ENCODE results near the gene ZNF444. TPM values are rescaled to one million over a fixed set of nuclear protein-coding genes. Genes with fewer than 3 reads are reported as not detected.

ZNF444 gene
- total and polyA plus RNA-seq, 9 of the 15 experiments (the other 6 are each of a cell fraction or from before 2014, with no cell fraction given), result 0.39 to 40.0 (median 6.9) TPM

- TF ChIP-seq ZNF764 (CRISPR knock-in tag; IDR thresholded peaks at IDR 0.05; ENCODE audit: low read depth) (no peak), U2AF2 (optimal IDR thresholded peaks at IDR 0.05; ENCODE audit: low read depth, low read length) (no peak), PRDM10 (IDR thresholded peaks at IDR 0.05; ENCODE audit: partially characterized antibody) (peak; percentile 19), KDM1A (IDR thresholded peaks at IDR 0.05) (peak in 1 of 2 experiments; percentile 20; a peak in 1 of 4 replicates)
These were observed 7.0 kb upstream of the ZNF444 start (continued) for GRCh38 chr19:56133858-56134653.

- Histone ChIP-seq H2AFZ (ENCODE audit: low read depth, low read length) (no peak overlapping the region; the same call in 1 of the 2 replicates), H3K9me1 (ENCODE audit: control insufficient read depth, insufficient read depth, low read length) (no peaks in the 10 kb centered on the region), H3K36me3 (ENCODE audit: control insufficient read depth, insufficient read depth, low read length) (no peaks in the 10 kb centered on the region), H3K9me3 (replicated peaks; ENCODE audit: control insufficient read depth, insufficient read depth, low read depth, low read length) (no peaks in the 10 kb centered on the region), H4K20me1 (replicated peaks; ENCODE audit: control insufficient read depth, insufficient read depth, low read length) (no peaks in the 10 kb centered on the region), H3K4me3 (no peak overlapping the region), H3K27ac (ENCODE audit: extremely low read depth, low read depth, low read length) (no peak overlapping the region), H3K27me3 (ENCODE audit: control insufficient read depth in 2 of 2, insufficient read depth in 2 of 2, low read length in 2 of 2) (no peaks in the 10 kb centered on the region), H3K4me2 (ENCODE audit: insufficient read depth, low read length) (no peak overlapping the region), H3K9ac (ENCODE audit: insufficient read depth in 1 of 2, low read depth in 2 of 2, low read length in 2 of 2) (no peak overlapping the region; a peak in 1 of 4 replicates), H3K79me2 (ENCODE audit: control insufficient read depth, insufficient read depth, low read length) (peaks cover under 1% of the 10 kb centered on the region; the same call in 2 of the 3 replicates), H3K4me1 (replicated peaks in 1 of 2; ENCODE audit: control insufficient read depth in 2 of 2, insufficient read depth in 2 of 2, low read length in 2 of 2) (peaks cover 4 to 8% of the 10 kb centered on the region in 2 experiments; a peak in 4 of 5 replicates)
- ChIA-PET POLR2A (interaction anchor here (0.6 to 1.3 kb wide), 2 partner anchors 9 to 23 kb away, joined by 3 to 5 read pairs; no protein-coding TSS in a partner anchor), CTCF (ENCODE audit: low intra/inter-chr PET ratio) (no interaction called here)
- no peak for FAIRE-seq
- TF ChIP-seq BRCA1 (IDR thresholded peaks at IDR 0.05) (no peak), BRCA1 (CRISPR knock-in tag; IDR thresholded peaks at IDR 0.05) (no peak), MEIS2 (IDR thresholded peaks at IDR 0.05; ENCODE audit: partially characterized antibody) (peak; percentile 6)
- no peak for DNase-seq (ENCODE audit: extremely low read depth in 1 of 4, low spot score in 3 of 4)
- in situ Hi-C loops (cut with MboI) (loop anchor here (25.0 kb wide), 1 partner anchor 972 kb away; the partner anchor contains the start of genes DNAAF3 and TNNI3), intact Hi-C loops (cut with micrococcal nuclease) (no loop called here)
- no TSS peak for BruUV-seq (replicated peaks)
- ATAC-seq, result no peak
- 51% methylated on average over 5 of the region's 5 CpGs for WGBS (ENCODE audit: insufficient coverage, low coverage, missing lambda C conversion rate)
These were observed 6.5 kb upstream of the ZNF444 start for GRCh38 chr19:56134654-56134921.
